T-helper 2 cell treated with Interferon-gamma antibody and Interleukin-4, amounts not matched to agents 5 μg/mL and 100 μg/mL, for 36 hours (primary cell): ENCODE data around the gene GFRAL.

Experiments
- DNase-seq: peaks from one replicate; pipeline ENCODE4 v3.0.0; 2021; ENCODE audit warnings: low spot score
- H3K27ac Mint-ChIP-seq: one replicate; pipeline ENCODE4 v1.8.0; 2021; ENCODE audit warnings: mild to moderate bottlenecking, mixed read lengths
- H3K27me3 Mint-ChIP-seq: one replicate; pipeline ENCODE4 v1.8.0; 2021; ENCODE audit warnings: low read depth, mixed read lengths
- H3K36me3 Mint-ChIP-seq: one replicate; pipeline ENCODE4 v1.8.0; 2021; ENCODE audit warnings: low read depth, mixed read lengths
- H3K4me1 Mint-ChIP-seq: one replicate; pipeline ENCODE4 v1.8.0; 2021; ENCODE audit warnings: low read depth, mixed read lengths
- H3K4me3 Mint-ChIP-seq: one replicate; pipeline ENCODE4 v1.8.0; 2022; ENCODE audit warnings: mild to moderate bottlenecking, moderate library complexity, mixed read lengths
- H3K9me3 Mint-ChIP-seq: one replicate; pipeline ENCODE4 v1.8.0; 2021; ENCODE audit warnings: mixed read lengths

Gene GFRAL

GRCh38 chr6:55448451-55448850 is 121.2 kb downstream of the GFRAL start:
- DNase-seq, result no peak

DNA sequence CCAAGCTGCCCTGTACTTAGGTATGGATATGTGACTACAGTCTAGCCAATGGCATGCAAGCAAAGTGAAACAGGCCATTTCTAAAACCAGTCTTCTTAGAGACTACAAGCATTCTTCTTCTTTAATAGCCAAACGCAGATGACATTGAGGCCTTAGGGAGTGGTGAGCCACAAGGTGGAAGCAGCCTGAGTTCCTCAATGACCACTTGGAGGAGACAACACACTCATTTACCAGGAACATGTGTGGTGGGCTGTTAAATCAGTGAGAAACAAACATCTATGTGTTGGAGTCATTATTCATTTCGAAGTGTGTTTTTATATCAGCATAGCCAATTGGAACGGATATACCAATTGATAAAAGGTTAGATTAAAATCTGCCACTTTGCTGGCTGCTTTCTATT is 122.0 kb downstream of the GFRAL start:
- Mint-ChIP-seq H3K36me3 (no peaks in the 10 kb centered on the region), H3K9me3 (no peaks in the 10 kb centered on the region), H3K27ac (no peak overlapping the region), H3K4me3 (no peak overlapping the region), H3K27me3 (no peaks in the 10 kb centered on the region), H3K4me1 (no peaks in the 10 kb centered on the region)
- no peak for DNase-seq

More at GRCh38 chr6:55448451-55448850, 121.2 kb downstream of the GFRAL start:
- H3K9me3 Mint-ChIP-seq, result no peaks in the 10 kb centered on the region
- no peak overlapping the region for H3K27ac Mint-ChIP-seq
- no peaks in the 10 kb centered on the region for H3K36me3 Mint-ChIP-seq
- H3K4me1 Mint-ChIP-seq, result no peaks in the 10 kb centered on the region
- H3K4me3 Mint-ChIP-seq, result no peak overlapping the region
- H3K27me3 Mint-ChIP-seq, result no peaks in the 10 kb centered on the region

DNA sequence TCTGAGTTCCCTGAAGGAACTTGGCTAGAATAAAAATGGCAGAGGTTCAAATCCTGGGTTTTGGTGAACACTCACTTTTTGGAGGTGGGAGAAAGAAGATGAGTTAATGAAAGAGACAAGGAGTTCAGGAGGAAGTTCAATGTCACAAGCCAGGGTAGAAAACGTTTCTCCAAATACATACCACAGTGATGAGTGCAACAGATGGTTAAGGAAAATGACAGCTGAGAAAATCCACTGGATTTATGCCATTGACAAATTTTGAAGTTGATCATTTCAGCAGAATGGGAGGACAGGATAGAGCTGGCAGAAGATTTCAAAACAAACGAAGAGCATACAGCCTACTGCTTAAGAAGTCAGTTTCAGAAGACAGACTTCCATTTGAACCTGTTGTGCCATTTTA is 122.7 kb downstream of the GFRAL start:
- no peaks in the 10 kb centered on the region for H3K4me1 Mint-ChIP-seq
- H3K9me3 Mint-ChIP-seq, result no peaks in the 10 kb centered on the region
- H3K4me3 Mint-ChIP-seq, result no peak overlapping the region
- no peaks in the 10 kb centered on the region for H3K36me3 Mint-ChIP-seq
- H3K27me3 Mint-ChIP-seq, result no peaks in the 10 kb centered on the region
- H3K27ac Mint-ChIP-seq, result no peak overlapping the region
- no peak for DNase-seq
